Limb (tissue), 2 donors: ENCODE results near the gene ATP10D.

ENCODE experiments used
- DNase-seq, 2 donors: peaks; one replicate each; pipeline ENCODE4 v3.0.0-alpha.2; 2016; ENCODE audit errors: extremely low spot score in 2 of 2

Gene ATP10D

GRCh38 chr4:47577779-47578553 is 92.9 kb downstream of the ATP10D start:
- DNase-seq = no peak

GRCh38 chr4:47579235-47579634 is 94.2 kb downstream of the ATP10D start:
- DNase-seq = no peak

GRCh38 chr4:47590325-47590724 is 105.2 kb downstream of the ATP10D start:
- no peak for DNase-seq

DNA sequence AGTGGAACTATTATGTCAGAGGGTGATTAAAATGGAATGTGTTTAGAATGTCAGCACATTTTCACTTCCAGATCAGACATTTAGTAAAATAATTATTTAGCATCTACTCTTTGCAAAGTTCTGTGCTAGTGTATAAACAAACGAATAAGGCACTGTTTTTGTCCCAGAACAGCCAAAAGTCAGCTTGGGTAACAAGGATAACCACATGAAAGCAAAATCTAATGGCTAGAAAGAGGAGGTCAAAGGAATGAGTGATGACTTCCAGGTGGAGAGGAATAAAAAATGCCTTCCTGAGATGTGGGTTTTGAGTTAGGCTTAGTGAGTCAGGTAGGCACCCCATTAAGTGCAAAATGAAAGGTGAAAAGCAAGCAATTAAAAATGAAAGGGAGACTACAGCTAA is 112.6 kb downstream of the ATP10D start:
- DNase-seq = no peak

GRCh38 chr4:47598320-47598719 is 113.2 kb downstream of the ATP10D start:
- DNase-seq = no peak

DNA sequence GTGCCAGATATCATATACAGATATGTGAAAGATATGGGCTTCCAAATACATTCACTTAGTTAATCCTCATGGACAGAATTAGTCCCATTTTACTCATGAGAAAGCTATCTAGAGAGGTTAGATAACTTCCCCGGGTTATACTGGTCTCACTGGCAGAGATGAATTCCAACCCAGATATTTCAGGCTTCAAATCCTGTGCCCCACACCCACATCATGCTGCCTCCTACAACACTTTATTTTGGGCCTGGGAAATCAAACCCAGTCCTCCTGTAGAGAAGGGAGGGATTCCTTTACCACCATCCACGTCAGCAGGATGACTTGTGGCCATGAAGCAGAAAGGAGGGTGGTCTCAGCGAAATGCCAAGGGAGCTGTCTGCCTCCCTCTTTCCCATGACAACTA is 113.8 kb downstream of the ATP10D start:
- no peak for DNase-seq

- DNase-seq = no peak
Measured at GRCh38 chr4:47606482-47606881, 121.4 kb downstream of the ATP10D start.

DNA sequence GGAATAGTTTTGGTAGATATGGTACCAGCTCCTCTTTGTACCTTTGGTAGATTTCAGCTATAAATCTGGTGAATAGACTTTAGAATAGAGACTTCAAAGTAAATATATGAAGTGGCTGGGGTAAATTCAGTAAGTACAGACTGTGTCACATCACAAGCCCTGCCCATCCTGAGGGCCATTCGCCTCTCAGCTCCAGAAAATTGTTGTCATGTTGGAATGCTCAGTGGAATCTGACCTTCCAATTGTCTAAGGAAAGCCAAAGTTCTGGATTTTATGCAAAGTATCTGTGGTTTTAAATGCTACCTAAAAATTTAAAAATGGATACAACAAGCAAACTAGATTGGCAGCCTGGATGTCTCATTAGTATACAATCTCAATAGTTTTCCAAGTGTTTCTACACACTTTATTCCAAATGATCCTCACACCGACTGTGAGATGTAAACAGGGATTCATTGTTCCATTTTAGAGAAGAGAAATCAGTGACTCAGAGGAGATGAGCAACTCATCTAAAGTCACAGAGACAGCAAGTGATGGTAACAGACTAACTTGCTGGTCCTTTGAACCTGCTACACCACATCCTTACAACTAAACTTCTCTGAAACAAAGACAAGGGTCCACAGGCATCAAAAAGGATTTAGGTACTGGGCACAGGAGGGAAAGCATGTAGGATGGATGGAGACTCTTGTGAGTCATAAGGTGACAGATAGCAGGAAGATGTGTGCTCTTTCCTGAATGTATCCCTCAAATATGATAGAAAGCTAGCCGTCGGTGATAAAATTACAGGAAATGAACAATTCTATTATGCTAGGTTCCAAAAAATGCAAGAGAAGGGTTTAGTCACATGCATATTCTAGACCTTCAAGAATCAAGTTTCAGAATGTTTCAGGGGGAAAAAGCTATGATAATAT is 127.3 kb downstream of the ATP10D start:
- no peak for DNase-seq

- DNase-seq = no peak
Measured at GRCh38 chr4:47615385-47615784, 130.3 kb downstream of the ATP10D start.

DNA sequence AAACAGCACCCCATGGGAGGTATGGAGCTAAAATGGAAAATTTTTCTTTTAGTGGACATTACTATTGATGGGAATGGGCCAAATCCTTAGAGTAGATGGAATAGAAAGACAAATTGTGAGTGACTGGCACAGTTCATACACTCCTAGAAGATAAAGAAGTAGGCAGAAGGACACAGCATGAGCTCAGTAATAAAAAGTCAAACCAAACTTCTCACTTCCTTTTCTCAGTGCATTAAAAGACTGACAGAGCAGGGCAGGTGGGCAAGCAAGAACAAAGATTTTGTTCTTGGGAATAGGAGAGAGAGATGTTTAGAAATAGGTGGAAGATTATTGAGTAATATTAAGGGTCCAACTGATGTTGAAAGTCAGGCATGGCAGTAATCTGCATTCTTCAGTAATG is 132.5 kb downstream of the ATP10D start:
- DNase-seq = no peak

- DNase-seq = no peak
Measured at GRCh38 chr4:47619691-47620090, 134.6 kb downstream of the ATP10D start.

DNA sequence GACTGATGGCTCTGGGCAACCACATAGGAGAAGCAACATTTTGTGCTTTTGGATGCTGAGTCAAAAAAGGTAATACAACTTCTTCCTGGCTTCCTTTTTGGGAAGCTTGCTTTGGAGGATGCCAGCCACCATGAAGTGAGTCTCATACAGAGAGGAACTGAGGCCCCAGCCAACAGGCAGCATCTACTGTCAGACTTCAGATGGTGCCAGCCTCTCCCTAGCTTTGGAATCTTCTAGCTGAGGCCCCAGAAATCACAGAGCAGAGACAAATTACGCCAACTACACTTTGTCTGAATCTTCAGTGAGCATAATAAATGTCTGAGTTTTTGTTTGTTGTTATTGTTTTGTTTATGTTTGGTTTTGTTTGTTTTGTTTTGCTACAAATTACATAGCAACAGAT is 136.1 kb downstream of the ATP10D start:
- DNase-seq = no peak

DNA sequence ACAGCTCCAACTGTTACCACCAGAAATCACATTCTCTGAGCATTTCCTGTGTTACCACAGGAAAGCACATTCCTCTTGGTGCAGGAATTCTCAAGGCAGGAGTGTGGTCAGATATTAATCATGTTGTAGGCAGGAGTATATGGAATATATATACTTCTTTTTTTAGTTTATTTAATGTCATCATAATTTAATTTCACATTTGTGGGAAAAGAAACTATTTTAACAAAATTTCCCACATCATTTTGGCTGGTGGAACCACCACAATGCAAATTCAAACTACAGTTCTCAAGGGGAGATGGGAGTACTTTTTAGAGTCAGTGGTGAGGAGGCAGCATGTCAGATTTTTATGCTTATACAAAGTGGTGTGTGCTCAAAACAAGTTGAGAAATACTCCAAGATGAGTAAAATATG is 139.0 kb downstream of the ATP10D start:
- no peak for DNase-seq

GRCh38 chr4:47631161-47631560 is 146.1 kb downstream of the ATP10D start:
- DNase-seq = no peak

- DNase-seq = no peak
Measured at GRCh38 chr4:47639531-47639930, 154.5 kb downstream of the ATP10D start.

DNA sequence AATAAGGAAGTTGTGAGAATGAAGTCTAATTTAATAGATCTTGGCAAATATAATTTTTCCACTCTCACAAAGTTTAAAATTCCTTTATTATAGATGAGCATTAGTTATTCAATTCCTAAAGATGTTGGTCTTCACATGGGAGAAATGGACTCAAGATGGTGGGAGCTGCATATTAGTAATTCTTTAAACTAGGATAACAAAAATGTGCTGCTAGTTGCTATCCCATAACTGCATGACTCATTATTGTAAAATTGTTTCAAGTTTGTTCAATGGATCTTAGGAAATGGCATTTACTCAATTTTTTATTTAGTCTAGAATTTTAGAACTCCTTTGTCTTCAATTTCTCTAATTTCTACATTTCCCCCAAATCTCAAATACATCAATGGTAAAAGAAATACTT is 155.8 kb downstream of the ATP10D start:
- DNase-seq = no peak

DNA sequence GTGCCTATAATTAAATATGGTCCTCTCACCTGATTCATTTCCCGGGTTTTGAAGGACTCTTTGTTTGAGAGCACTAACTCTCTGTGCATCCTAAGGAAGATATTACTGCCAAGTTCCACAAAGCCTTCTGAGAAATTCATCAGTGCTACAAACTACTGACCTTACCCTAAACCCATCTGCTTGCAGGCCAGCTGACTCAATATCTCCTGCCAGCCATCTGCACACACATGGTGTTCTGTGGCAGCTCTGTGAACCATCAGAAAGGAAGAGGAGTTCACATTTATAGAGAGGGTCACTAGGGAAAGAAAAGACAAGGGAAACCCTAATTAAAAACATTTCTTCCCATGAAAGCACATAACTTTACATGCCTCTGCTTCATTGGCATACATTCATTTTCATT is 156.7 kb downstream of the ATP10D start:
- DNase-seq = no peak

DNA sequence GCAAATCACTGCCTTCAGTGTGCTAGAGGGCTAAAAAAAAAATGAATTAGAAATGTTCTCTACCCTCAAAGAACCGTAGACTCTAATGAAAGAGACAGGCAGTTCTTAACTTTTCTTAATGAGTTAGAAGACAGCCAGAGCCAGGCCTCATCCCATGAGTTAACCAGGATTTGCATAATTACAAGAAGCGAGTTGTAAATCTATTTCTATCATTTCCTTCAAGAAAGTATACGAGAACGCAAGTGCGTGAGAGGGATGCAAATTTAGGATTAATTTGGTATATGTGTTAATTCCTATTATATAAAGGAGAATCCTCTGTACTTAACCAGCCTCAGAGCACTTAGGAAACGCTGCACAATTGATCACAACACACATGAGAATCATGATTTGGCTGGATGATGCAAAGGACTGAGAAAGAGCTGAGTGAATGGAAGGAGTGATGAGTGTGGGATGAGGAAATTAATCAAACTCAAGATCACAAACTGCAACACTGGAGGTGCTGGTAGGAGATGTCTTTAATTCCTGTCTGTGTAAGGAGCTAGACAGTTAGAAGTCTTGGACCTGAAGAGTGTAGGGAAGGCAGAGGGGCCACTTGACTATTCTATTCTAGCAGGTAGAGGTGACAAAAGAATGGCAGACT is 157.2 kb downstream of the ATP10D start:
- DNase-seq = no peak
